NCI-H1436 treated with DMSO at 0.1 percent for 48 hours (cell line): ENCODE measurements around the gene FCRL4.
"Not testable (repeated sequence)": the region's sequence is repeated elsewhere in the genome, so short reads cannot be mapped to it uniquely, and the experiment has no call there.

Experiments used
- DNase-seq: peaks from one replicate; lab custom pipeline; 2025; lab: John Stamatoyannopoulos, UW

The FCRL4 gene

DNA sequence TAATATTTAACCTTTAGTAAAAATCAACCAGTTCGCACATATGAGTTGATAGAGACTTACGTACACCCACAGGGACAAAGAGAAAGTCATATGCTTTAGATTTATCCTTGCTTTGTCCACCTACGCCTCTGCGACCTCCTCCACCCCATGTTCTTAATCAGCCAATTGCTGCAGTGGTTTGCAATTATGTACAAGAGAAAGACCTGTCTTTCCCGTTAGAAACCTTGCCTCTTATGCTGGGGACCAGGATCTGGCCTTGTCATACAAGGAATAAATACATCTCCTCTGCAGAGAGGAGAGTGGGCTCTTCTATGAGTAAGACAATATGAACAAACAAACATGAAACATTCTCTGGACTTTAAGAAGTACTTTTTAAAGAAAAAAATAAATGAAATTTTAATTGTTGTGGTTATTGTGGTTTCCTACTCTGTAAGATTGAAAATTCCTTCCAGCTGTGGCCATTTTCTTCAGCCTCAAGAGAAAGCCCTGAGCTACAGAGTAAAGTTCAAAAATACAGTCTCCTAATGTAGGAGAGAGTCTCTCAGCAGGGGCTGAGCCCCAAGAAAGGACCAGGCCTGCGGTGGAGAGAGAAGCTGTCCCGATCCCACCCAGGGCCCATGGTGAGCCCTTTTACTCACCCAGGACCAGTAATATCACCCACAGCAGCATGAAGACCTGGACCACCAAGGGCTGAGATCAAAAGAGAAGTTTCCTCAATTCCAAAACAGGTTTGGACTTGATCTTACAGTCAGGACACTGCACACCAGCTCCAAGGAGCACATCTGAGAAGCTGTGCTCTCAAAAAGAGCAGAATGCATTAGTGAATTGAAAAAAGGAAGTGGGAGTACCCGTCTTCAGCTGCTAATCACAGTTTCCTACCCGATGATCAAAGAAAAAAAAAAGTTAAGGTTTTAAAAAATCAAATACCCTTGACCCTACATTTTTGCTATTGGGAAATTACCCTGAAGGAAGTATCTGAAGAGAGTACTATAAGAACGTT is 45.9 kb downstream of the FCRL4 start, which contains the start of gene FCRL5:
Gene FCRL5, minus strand, starts transcription at position 822 of the 1,000 bp plus-strand sequence. Its CDS starts 153 bp downstream, at position 669.
- DNase-seq = no peak

DNA sequence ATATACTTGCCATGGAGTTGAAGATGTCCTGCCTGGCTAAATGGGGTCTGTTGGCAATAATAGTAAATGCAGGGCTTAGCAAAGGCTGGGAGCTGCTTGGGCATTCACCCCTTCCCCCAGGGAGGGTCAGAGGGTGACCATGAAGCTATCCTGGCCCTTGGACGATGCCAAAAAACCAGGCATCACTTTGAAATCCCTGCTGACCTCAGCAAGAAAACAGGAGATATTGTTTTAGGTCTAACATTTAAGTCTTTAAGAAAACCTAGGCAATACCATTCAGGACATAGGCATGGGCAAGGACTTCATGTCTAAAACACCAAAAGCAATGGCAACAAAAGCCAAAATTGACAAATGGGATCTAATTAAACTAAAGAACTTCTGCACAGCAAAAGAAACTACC is 49.8 kb downstream of the FCRL4 start:
- DNase-seq = not testable (repeated sequence)

DNA sequence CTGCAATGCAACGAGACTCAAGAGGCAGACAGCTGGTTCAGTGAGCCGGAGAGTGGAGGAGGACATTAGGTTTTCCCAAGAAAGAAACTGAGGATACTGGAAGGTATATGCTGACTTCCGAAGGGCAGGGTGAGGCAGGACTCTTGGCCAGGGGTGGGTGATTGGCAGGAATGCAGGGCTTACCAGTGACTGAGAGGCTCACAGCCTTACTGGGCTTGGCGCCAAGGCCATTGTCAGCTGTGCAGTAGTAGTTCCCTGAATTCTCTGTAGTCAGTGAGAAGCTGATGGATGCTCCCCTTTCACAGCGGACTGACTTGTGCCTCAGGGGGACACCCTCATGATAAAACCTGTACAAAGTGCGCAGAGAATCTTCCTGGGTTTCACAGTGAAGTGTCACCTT is 55.2 kb downstream of the FCRL4 start:
- DNase-seq = no peak

DNA sequence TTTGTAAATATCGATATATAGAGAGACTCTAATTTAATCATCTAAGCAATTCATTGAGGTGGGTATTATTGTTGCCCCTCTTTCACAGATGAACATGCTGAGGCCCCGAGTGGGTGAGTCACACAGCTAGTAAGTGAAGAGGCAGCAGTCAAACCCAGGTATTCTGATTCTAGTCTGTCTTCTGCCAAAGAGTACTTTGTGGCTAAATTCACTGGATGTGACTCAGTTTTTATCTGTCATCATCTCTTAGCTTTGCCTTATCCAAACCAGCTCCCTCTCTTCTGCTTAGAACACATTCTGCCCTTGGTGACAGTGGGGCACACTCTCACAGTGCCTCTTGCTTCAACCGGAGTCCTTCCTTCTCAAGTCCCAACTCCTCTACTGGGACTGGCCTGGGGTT is 57.0 kb downstream of the FCRL4 start:
- DNase-seq = no peak

DNA sequence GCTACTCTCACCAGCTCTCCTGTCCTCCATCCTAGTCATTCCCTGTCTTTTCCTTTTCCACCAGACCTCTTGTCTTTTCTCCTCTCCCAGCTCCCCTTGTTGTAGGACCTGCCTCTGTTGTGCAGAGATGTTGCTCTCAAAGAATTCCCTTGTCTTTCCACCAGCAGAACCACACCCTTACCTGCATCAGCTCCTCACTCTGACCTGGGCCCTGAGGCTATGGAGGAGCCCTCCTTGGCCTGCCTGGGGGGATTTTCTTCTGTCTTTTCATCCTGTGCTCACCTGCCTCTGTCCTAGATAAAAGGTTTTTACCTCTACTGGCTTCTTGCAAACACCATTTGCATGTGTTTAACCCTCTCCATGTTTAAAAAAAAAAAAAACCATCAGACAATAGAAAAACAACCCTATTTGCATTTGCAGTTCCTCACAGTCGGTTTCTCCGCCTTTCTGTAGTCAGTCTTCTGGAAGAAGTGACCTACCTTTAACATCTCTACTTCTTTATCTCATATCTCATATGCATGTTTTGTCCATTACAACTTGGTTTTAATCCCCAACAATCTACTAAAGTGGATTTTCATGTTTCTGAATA is 57.6 kb downstream of the FCRL4 start:
- no peak for DNase-seq

DNA sequence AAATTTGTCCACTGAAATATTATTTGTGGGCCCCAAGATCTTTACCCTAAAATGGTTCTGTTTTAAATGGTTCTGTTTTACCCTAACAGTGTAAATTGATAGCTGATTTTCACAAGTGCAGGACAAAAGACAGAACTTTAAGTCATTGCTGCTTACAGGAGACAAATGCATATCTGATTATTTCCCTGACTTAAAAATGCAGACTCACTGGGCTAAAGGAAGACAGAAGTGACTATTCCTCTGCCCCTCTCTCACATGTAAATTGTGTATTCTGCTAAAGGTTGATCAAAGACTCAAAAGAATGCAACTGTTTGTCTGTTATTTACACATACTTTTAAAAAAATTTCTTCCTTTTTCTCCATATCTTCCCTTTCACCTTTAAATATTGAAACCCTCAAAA is 58.3 kb downstream of the FCRL4 start:
- no peak for DNase-seq

DNA sequence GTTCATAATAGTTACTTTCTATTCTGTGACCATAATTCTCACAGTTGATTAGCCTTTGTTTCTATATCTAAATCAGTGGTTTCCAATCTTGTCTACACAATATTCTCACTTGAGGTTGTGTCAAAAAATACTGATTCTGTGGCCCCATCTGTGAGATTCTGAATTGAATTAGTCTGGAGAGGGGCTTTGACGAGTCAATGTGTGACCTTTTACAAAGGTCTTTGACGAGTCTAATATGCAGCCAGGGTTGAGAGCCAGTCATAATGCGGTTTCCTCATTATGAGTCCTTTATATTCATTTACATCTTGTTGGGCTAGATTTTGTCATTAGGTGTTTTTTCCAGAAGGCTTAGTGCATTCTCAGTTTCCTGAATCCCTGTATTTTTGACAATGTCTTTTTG is 65.3 kb downstream of the FCRL4 start:
- DNase-seq = no peak

DNA sequence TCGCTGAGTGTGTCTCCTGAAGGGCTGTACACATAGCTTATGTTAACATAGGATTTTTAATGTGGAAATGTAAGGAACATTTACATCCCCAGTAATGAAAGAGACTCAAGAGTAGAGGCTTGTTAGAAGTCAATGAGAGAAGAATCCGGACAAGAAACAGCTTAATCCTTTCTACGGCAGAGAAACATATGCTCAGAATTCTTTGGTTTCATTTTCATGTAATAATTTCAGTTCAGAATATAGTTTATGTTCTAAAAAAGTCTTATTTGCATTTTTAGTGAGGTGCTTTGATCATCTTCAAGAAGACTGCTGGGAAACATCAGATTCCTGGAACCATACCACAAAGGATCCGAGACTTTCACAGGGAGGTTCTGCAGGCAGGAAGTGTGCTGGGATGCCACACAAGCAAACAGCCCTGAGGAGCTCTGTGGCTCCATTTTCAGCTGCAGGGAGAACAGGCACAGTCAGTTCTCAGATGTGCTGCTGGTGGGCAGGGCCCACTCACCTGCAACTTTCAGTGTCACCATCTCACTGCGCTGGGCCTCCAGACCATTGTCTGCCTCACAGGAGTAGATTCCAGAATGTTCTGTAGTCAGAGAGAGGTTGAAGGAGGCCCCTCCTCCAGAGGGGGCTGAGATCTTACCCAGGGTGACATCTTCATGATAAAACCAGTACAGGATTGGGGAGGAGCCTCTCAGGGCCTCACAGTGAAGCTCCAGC is 74.0 kb downstream of the FCRL4 start:
- DNase-seq = no peak
